UCSD-AML1 (cell line): ENCODE data around the gene SYK.

ENCODE experiments used
- DNase-seq: peaks from one replicate; lab custom pipeline; 2025; ENCODE audit not compliant: unreplicated experiment; lab: John Stamatoyannopoulos, UW

SYK gene

GRCh38 chr9:90901933-90902332 is 100.3 kb downstream of the SYK start:
- no peak for DNase-seq

- DNase-seq = no peak
Measured at GRCh38 chr9:90903766-90904424, 102.3 kb downstream of the SYK start.

GRCh38 chr9:90904706-90905478 is 103.3 kb downstream of the SYK start:
- DNase-seq = no peak

GRCh38 chr9:90905822-90906221 is 104.2 kb downstream of the SYK start:
- DNase-seq = no peak

GRCh38 chr9:90906316-90907055 is 104.9 kb downstream of the SYK start:
- DNase-seq = no peak

- DNase-seq = no peak
Measured at GRCh38 chr9:90907056-90907445, 105.4 kb downstream of the SYK start.

GRCh38 chr9:90907790-90908189 is 106.2 kb downstream of the SYK start:
- no peak for DNase-seq

- DNase-seq = no peak
Measured at GRCh38 chr9:90909225-90909624, 107.6 kb downstream of the SYK start.

- DNase-seq = no peak
Measured at GRCh38 chr9:90909747-90910283, 108.2 kb downstream of the SYK start.

GRCh38 chr9:90914196-90914595 is 112.6 kb downstream of the SYK start:
- DNase-seq = no peak

GRCh38 chr9:90914868-90915483 is 113.4 kb downstream of the SYK start:
- peak; percentile 61 for DNase-seq

- DNase-seq = peak; percentile 25
Measured at GRCh38 chr9:90915693-90916092, 114.1 kb downstream of the SYK start.

- no peak for DNase-seq
Measured at GRCh38 chr9:90916147-90916734, 114.6 kb downstream of the SYK start.

- no peak for DNase-seq
Measured at GRCh38 chr9:90919883-90920282, 118.3 kb downstream of the SYK start.

- DNase-seq = no peak
Measured at GRCh38 chr9:90921104-90921503, 119.5 kb downstream of the SYK start.

GRCh38 chr9:90921969-90922368 is 120.3 kb downstream of the SYK start:
- DNase-seq = no peak

- no peak for DNase-seq
Measured at GRCh38 chr9:90925581-90926257, 124.1 kb downstream of the SYK start.

- DNase-seq = no peak
Measured at GRCh38 chr9:90926936-90927335, 125.3 kb downstream of the SYK start.

GRCh38 chr9:90927496-90927895 is 125.9 kb downstream of the SYK start:
- DNase-seq = no peak

GRCh38 chr9:90929626-90930025 is 128.0 kb downstream of the SYK start:
- no peak for DNase-seq
